OCI-M2 (cell line): ENCODE data around the gene PADI1.

Experiments used
- DNase-seq: peaks from one replicate; lab custom pipeline; 2025; ENCODE audit not compliant: unreplicated experiment; lab: John Stamatoyannopoulos, UW

The PADI1 gene

DNA sequence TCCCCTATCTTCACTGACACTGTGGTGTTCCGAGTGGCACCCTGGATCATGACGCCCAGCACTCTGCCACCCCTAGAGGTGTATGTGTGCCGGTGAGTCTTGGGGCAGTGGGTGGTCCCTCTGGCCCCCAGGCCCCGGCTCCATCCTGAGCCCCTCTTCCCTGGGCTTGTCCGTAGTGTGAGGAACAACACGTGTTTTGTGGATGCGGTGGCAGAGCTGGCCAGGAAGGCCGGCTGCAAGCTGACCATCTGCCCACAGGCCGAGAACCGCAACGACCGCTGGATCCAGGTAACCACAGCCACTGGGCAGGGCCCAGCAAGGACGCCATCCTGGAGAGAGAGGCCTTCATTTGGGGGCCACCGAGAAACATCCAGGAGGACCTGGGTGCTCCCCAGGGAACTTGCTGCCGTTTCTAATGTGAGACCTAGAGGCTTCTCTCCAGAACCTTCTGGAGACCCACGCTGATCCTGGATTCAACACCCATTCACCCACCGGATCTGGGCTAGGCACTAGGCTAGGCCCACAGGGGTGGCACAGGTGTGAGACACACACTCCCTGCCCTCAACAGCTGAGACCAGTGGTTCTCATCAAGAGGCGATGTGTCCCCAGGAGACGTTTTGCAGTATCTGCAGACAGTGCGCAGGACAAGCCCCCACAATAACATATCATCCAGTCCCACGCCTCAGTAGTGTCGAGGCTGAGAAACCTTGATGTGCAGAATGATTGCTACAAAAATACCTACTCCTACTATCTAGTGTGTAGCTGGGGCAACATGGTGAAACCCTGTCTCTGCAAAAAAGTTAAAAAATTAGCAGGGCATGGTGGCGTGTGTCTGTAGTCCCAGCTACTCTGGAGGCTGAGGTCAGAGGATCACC is 66.2 kb downstream of the PADI1 start:
- DNase-seq: no peak

DNA sequence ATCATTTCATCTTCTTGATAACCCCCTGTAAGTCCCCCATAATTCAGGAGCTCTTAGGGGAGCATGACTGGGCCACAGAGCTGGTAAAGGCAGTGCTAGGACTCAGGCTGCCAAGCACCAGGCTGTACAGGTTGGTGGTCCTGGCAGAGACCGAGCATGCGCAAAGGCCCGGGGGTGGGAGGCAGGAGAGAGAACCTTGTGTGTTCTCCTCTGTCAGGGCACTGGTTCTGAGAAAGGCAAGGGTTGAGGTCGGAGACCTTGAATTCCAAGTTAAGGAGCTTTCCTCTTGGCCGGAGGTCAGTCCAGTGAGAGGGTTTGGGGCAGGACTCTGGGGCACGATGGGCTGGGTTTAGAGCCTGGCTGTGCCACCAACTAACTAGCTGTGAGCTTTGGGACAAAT is 67.1 kb downstream of the PADI1 start:
- no peak for DNase-seq

DNA sequence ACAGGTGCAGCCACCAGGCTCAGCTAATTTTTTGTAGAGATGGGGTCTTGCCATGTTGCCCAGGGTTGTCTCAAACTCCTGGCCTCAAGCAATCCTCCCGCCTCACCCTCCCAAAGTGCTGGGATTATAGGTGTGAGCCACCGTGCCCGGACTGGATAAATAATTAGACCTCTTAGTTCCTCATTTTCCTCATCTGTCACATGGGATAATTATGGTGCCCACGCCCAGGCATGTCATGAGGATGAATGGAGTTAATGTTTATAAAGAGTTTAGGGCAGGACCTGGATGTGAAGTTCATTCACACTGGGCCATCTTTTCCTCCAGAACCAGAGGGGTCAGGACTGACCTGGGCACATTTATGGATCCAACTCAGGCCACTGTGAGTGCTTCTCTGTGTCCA is 67.7 kb downstream of the PADI1 start:
- no peak for DNase-seq

DNA sequence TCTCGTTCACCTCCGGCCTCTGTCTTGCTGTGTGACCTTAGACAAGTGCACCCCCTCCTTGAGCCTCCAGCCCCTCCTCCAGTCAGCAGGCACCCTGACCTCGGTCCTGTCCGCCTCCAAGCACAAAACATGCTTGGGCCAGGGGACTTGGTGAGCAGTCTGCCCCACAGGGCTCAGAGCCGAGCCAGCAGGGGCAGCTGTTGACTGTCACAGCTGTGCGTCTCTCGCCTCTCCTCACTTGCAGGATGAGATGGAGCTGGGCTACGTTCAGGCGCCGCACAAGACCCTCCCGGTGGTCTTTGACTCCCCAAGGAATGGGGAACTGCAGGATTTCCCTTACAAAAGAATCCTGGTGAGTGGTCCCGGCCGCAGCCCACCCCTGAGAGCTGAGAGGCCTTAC is 68.2 kb downstream of the PADI1 start:
- no peak for DNase-seq

DNA sequence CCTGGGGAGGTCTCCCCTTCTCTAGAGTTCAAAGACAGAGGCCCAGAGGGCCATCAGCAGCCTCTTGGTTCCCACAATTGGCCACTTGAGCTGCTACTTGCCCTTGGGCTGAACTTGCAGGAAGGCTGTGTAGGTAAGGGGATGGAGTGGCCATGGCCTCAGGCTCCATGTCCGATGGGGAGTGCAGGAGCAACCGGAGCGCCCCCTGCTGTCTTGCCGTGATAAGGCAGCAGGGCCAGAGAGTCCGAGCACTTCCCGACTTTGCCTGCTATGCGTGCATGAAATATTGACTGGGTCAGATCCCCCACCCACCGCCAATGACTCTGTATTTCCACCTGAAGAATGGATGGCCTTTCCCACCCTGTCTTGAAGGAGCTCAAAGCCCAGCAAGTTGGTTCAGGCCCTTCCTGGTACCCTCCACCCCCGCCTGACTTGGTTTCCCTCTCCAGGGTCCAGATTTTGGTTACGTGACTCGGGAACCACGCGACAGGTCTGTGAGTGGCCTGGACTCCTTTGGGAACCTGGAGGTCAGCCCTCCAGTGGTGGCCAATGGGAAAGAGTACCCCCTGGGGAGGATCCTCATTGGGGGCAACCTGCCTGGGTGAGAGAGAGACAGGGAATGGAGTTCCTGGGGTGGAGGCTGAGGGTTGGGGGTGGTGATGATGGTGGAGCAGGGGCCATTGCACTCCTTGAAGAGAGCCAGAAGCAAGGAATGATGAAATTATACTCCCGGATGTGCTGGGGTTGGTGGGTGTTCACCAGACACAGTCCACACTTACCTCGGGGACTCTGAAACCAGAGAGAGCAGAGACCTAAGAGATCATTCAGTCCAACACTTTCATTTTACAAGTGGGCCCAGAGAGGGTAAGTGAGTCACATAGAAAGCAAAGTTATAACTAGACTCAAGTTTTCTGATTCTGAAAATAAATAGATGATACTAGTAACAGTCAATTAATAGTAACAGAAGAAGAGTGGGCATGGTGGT is 69.5 kb downstream of the PADI1 start:
- no peak for DNase-seq

DNA sequence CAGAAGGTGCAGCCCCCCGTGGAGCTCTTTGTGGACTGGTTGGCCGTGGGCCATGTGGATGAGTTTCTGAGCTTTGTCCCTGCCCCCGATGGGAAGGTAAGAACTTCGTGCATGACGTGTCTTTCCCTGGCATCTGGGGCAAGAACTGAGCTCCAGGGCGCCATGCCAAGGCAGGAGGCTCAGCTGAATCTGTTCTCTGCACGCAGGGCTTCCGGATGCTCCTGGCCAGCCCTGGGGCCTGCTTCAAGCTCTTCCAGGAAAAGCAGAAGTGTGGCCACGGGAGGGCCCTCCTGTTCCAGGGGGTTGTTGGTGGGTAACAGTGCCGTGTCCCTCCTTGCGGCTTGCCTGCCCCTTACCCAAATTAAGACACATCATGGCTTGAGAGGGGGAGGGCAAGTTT is 71.6 kb downstream of the PADI1 start:
- no peak for DNase-seq

DNA sequence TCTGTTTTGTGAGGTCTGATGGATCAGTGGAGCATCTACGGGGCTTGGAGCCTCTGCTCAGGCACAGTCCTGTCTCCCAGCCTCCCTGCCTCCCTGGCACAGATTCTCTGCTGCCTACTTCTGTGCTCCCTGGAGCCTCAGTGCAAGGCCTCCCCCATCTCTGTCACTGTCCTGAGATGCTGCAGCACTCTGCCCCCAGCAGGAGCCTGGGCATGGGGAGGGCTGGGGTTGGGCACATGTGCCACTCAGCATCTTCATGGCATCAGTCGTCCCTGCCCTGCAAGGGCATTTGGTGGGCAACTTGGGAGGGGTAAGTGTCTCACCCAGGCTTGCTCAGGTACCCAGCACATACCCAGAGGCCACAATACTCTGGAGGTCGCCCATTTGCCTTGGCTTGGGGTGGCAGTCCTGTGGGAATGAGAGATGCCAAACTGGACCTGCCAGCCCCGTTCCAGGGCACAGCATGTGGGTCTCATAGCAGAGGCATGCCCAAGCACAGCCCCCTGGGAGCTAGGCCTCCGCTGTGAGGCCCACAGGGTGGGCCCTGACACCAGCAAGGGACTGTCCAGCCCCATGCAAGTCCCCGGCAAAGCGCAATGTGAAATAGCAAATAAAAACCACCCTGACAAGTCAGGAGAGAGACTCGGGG is 72.7 kb downstream of the PADI1 start:
- no peak for DNase-seq

DNA sequence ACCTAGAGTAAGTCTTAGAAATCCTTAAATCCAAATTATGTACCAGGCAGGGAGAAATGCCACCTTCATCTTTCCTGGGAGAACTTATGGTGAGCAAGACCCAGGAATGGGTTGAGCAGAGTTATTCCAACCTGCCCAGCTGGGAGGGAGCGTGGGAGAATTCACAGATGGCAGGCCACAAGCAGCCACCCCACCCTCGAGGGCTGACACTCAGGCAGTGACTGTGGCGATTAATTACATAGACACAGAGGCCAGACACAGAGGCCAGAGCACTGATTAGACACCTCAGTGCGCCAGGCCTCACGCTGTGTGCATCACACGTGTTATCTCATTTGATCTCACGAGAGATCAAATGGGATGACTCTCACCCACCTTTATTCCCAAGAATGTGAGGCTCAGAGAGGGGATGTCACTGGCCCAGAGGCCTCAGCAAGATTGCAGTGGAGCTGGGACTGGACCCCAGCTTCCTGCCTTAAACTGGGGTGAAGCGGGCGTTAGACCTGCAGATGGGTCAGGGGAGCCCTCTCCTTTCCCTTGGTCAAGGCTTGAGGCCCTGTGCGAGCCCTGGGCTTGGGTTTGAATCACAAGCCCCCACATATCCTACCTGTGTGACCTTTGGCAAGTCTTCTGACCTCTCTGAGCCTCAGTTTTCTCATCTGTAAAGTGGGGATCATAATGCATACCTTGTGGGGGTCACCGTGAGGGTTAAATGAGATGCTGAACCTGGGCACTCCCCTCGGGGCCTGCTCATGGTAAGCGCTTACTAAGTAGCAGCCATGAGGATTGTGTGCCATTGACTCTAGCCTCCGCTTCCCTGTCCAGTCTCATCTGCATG is 74.3 kb downstream of the PADI1 start:
- no peak for DNase-seq

DNA sequence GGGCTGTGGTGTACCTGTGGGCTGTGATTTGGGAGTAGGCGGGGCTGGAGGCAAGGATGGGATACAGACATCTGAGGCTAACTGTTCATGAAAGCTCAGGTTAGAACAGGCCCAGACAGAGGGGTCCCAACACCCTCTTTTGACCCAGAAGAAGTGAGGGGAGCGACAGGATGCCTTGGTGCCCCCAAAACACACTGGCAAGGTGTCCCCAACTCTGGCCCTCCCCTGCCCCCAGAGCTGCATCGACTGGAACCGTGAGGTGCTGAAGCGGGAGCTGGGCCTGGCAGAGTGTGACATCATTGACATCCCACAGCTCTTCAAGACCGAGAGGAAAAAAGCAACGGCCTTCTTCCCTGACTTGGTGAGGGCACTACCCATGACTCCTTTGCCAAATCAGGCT is 75.5 kb downstream of the PADI1 start:
- no peak for DNase-seq

DNA sequence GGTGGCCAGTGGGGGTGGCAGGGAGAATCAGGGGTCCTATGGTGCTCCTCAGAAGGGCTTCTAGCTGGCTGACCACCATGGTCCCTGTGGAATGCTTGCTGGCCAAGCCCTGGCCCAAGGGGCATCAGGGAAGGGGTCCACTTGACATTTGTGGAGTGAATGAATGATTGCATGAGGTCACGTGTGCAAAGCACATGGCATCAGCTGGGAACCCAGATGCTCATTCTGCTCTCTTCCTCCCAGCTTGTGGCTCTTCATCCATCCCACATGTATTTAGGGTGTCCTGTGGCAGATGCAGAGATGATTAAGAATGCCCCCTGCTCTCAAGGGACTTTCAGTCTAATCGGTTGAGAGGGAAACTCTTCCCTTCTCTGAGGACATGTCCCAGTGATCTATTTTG is 76.0 kb downstream of the PADI1 start:
- no peak for DNase-seq

DNA sequence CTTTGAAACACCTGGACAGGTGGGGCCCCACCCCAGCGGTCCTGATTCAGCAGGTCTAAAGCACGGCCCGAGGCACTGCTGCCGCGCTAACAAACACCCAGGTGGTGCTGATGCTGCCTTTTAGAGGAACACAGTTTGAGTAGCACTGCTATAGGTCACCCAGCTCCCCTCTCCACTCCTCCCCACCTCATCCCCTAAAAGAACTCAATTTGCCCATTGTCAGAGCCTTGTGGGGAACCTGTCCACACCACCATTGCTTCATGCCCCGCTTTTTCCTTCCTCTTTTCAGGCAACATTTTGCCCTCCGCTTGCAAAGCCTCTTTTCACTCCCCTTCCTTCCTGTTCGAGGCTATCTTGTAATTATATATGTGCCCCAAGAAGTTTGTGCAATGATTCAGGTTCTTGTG is 76.8 kb downstream of the PADI1 start:
- no peak for DNase-seq

DNA sequence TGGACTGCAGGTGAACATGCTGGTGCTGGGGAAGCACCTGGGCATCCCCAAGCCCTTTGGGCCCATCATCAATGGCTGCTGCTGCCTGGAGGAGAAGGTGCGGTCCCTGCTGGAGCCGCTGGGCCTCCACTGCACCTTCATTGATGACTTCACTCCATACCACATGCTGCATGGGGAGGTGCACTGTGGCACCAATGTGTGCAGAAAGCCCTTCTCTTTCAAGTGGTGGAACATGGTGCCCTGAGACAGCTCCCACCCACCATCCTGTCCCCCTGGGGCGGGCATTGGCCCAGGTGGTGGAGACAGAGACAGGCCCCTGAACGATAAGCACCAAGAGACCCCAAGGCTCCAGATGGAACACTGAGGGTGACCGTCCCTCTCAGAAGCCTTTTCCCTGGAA is 77.9 kb downstream of the PADI1 start:
- no peak for DNase-seq

DNA sequence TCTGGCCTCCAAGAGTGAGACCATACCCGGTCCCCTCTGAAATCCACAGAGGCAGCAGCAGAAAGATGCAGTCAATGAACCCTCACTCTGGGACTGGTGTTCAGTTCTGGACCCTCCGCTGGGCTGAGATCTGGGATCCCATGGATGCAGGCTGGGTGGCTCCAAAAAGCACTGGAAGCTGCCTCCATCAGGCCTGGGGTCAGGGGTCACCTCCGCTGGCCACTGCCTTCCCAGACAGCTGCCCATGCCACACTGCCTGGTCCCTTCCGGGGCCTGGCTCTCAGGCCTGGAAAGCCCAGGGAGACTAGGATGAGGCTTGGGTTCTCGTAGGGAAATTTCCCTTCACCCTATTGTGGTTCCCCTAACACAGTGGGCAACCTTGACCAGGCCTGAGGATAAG is 81.7 kb downstream of the PADI1 start:
- DNase-seq: no peak

DNA sequence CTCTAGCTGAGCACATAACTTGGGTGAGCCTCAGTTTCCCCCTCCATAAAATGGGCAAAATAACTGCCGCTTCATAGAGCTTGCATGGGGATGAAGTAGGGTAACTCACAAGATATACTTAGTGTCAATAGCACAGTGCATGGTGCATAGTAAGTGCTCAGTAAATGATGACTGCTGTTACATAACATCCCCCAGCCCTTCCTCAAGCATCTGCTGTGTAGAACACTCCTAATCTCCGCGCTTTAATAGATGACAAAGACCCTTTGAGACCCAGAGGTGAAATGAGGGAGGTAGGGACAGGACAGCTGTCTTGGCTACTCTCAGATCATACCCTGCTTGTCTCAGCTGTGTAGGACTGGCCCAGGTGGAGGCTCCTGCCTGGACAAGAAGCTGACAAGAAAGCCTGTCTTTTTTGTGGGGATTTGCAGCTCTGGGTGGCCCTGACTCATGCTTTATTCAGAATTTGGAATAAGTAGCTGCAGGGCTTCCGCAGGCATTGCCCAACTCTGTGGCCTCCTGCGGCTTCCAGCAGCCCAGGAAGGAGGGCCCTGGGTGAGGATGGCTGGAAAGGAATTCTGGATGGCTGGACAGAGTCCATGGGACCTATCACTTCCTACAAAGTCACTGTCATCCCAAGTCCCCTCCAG is 82.3 kb downstream of the PADI1 start:
- DNase-seq: no peak

DNA sequence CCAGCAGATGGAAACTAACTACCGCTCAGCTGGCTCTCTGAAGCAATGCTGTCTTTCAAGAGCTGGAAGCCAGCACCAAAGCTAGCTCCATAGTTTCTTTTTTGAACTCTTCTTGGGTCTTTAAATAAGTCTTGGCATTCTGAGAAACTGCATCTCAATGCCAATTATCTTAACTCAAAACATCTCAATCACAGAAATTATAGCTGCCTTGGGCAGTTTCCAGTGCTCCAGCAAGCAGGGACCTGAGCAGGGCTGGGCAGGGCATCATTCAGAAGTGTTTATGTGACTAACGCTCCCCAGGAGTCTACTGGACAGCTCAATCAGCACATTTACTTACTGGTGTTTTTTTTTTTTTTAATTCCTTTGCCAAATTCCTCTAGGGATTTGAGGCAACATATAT is 84.8 kb downstream of the PADI1 start:
- DNase-seq: no peak

DNA sequence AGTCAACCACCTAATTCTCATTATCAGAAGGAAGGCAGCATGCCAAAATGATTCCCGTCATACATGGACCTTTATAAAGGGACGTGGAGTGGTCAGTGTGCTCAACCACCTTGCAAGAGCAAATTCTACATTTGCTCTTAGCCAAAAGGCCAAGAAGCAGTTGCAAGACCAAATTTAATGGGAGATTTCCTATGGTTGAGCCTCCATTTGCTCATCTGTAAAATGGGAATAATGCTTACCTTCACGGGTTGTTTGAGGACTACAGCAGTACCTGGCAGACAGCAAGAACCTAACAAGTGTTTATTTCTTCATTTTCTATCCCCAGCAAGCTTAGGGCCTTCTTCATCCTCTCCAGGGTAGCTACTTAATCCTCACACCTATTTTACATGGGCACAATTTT is 85.6 kb downstream of the PADI1 start:
- no peak for DNase-seq

DNA sequence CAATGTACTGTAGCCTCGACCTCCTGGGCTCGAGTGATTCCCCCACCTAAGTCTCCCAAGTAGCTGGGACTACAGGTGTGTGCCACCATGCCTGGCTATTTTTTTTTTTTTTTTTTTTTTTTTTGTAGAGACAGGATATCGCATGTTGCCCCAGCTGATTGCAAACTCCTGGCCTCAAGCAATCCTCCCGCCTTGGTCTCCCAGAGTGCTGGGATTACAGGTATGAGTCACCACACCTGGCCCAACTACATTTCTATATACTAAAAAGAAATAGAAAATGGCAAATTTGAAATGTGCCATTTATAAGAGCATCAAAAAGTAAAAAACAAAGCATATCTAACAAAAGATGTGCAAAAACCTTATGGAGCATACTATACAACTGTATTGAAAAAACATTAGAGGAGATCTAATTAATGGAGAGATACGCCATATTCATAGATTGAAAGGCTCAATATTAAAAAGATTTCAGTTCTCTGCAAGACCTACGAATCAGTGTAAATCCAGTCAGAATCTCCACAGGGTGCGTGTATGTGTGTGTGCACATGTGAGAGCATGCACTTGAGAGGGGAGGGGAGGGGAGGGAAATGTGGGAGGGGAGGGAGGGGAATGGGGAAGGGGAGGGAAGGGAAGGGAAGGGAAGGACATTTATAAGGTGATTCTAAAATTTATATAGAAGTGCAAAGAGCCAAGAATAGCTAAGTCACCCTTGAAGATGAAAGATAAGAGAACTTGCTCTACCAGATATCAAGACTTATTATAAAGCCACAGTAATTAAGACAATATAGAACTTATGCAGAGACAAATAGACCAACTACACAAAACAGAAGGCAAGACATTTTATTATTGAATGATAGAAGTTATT is 87.6 kb downstream of the PADI1 start:
- DNase-seq: no peak

DNA sequence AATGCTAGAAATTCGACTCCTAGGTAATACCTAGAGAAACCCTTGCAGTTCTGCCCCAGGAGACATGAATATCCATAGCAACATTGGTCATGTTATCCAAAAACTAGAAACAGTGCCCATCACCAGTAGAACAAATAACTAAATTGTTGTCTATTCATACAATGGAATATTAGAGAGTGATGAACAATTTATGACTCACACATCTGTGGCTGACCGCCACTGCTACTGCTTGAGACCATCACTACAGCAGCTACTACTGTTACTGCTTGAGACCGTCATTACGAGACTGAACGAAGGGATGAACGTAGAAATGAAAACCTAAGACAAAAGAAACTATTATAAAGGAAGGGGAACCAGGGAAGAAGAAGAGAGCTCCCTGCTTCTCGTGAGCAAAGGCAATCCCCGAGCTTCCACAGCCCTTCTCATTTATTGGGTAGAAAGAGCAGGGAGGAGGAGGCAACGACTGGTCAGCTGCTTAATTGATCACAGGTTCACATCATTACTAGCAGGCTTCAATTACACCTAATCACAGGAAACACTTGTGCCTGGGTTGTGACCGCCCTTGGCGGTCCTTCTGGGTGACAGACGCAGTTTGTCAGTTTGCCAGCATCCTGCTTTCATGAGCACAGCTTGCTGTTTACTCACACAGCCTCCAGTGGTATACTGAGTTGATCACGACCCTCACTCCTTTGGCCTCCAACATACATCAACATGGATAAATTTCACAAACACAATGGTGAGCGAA is 88.9 kb downstream of the PADI1 start:
- DNase-seq: no peak

DNA sequence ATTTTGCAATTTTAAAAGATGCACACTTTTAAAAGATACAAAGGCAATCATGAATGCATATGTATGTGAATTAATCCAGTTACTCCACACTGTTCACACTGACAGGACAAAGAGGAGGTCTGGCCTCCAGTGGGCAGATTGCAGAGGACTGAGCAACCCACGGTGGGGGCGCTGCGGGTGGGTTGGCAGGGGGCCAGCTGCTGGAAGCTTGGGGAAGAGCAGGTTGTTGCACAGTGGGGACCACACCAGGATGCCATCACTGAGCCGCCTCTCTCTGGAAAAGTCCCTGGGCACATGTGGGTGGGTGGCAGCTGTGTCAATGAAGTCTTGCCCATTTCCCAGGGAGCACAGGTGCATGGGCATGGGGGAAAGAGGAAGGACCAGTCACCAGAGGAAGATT is 90.4 kb downstream of the PADI1 start:
- no peak for DNase-seq
